BLaER1 (cell line): ENCODE measurements around the gene ASB3.

Experiments used
- H3K27ac ChIP-seq: shearing (Covaris generic); formaldehyde crosslinking; 2 replicates; pipeline ENCODE4 v1.8.1; 2022
- H3K27me3 ChIP-seq: shearing (Covaris generic); formaldehyde crosslinking; 2 replicates; pipeline ENCODE4 v1.8.1; 2022
- H3K36me3 ChIP-seq: shearing (Covaris generic); formaldehyde crosslinking; 2 replicates; pipeline ENCODE4 v1.8.1; 2022
- H3K4me1 ChIP-seq: shearing (Covaris generic); formaldehyde crosslinking; 2 replicates; pipeline ENCODE4 v1.8.1; 2022
- H3K4me2 ChIP-seq: shearing (Covaris generic); formaldehyde crosslinking; 2 replicates; pipeline ENCODE4 v1.8.1; 2022
- H3K4me3 ChIP-seq: shearing (Covaris generic); formaldehyde crosslinking; 2 replicates; pipeline ENCODE4 v1.8.1; 2022
- H3K9ac ChIP-seq: shearing (Covaris generic); formaldehyde crosslinking; 2 replicates; pipeline ENCODE4 v1.8.1; 2022
- H3K9me3 ChIP-seq: shearing (Covaris generic); formaldehyde crosslinking; 2 replicates; pipeline ENCODE4 v1.8.1; 2022
- H4K20me1 ChIP-seq: shearing (Covaris generic); formaldehyde crosslinking; 2 replicates; pipeline ENCODE4 v1.8.1; 2022
- Cebpa-rat ChIP-seq: shearing (Covaris generic); IDR thresholded peaks from 2 replicates; pipeline ENCODE4 v1.8.1; 2022

ASB3 gene

DNA sequence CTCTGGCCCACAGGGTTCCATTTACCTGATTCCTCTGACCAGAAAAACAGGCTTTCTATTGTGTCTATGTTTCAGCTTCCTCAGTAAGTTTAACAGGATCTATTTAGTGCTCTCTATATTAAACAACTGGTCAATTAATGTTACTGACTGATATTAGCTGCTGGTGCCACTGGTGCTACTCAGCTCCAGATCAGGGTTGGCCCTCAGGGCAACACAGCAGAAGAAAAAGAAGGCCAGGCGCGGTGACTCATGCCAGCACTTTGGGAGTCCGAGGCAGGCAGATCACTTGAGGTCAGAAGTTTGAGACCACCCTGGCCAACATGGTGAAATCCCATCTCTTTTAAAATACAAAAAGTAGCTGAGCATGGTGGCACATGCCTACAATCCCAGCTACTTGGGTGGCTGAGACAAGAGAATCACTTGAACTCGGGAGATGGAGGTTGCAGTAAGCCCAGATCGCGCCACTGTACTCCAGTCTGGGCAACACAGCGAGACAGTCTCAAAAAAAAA, 75.4 kb downstream of the ASB3 start:
- Histone ChIP-seq H3K4me3 (no peak overlapping the region), H3K27me3 (no peaks in the 10 kb centered on the region), H3K9ac (no peak overlapping the region), H4K20me1 (no peaks in the 10 kb centered on the region), H3K4me2 (no peak overlapping the region), H3K27ac (no peak overlapping the region), H3K36me3 (peaks cover 81% of the 10 kb centered on the region), H3K4me1 (no peaks in the 10 kb centered on the region), H3K9me3 (peaks cover 45% of the 10 kb centered on the region)
- no peak for TF ChIP-seq Cebpa-rat

DNA sequence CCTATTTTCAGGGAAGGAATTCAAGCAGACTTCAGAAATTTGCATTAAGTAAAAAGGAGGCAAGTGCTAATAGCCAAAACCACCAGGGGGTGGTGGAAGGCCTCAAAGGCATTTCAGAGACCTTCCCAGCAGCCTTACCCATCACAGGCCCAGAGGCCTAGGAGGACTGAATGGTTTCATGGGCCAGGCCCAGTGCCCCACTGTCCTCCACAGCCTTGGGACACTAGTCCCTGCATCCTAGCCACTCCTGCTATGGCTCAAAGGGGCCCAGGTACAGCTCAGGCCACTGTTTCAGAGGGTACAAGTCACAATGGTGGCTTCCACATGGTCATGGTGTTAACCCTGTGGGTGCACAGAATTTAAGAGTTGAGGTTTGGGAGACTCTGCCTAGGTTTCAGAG, 77.8 kb downstream of the ASB3 start:
- Histone ChIP-seq H4K20me1 (no peaks in the 10 kb centered on the region), H3K4me2 (no peak overlapping the region), H3K27ac (no peak overlapping the region), H3K9ac (no peak overlapping the region), H3K27me3 (no peaks in the 10 kb centered on the region), H3K9me3 (peaks cover 45% of the 10 kb centered on the region), H3K4me3 (0 out of 2 replicates have a peak overlapping the region, but pooled peaks have one; percentile 12), H3K4me1 (no peaks in the 10 kb centered on the region), H3K36me3 (peaks cover 72% of the 10 kb centered on the region)
- TF ChIP-seq Cebpa-rat = no peak

DNA sequence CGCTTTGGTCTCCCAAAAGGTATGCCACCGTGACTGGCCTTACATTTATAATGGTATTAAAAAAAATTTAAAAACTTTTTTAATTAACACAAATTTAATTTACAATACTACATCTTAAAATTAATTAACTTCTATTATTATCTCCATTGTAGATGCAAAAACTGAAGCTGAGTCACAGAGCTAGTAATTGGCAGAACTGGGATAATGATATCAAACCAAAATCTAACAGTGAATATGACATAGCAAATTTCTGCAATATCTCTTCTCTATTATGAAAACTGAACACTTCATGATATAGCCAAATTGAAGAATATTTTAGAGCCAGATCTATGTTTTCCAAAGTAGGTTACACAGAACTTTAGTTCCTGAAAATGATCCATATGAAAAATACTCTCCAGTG, 85.5 kb downstream of the ASB3 start:
- Histone ChIP-seq H4K20me1 (no peaks in the 10 kb centered on the region), H3K27ac (no peak overlapping the region), H3K9me3 (peaks cover 5% of the 10 kb centered on the region), H3K4me3 (no peak overlapping the region), H3K4me1 (no peaks in the 10 kb centered on the region), H3K36me3 (peaks cover 40% of the 10 kb centered on the region), H3K9ac (no peak overlapping the region), H3K27me3 (no peaks in the 10 kb centered on the region), H3K4me2 (no peak overlapping the region)
- no peak for TF ChIP-seq Cebpa-rat

- Histone ChIP-seq H4K20me1 (no peaks in the 10 kb centered on the region), H3K9ac (no peak overlapping the region), H3K36me3 (peaks cover 40% of the 10 kb centered on the region), H3K4me2 (no peak overlapping the region), H3K4me1 (no peaks in the 10 kb centered on the region), H3K27ac (no peak overlapping the region), H3K4me3 (no peak overlapping the region), H3K9me3 (peaks cover 5% of the 10 kb centered on the region), H3K27me3 (no peaks in the 10 kb centered on the region)
- no peak for TF ChIP-seq Cebpa-rat
Observed at GRCh38 chr2:53697686-53698085, 89.1 kb downstream of the ASB3 start.

- Histone ChIP-seq H3K9me3 (peaks cover 5% of the 10 kb centered on the region), H3K4me3 (no peak overlapping the region), H3K36me3 (peaks cover 45% of the 10 kb centered on the region), H3K4me2 (no peak overlapping the region), H3K4me1 (no peaks in the 10 kb centered on the region), H3K27me3 (no peaks in the 10 kb centered on the region), H3K27ac (no peak overlapping the region), H3K9ac (no peak overlapping the region), H4K20me1 (no peaks in the 10 kb centered on the region)
- no peak for TF ChIP-seq Cebpa-rat
Observed at GRCh38 chr2:53697092-53697491, 89.7 kb downstream of the ASB3 start.

DNA sequence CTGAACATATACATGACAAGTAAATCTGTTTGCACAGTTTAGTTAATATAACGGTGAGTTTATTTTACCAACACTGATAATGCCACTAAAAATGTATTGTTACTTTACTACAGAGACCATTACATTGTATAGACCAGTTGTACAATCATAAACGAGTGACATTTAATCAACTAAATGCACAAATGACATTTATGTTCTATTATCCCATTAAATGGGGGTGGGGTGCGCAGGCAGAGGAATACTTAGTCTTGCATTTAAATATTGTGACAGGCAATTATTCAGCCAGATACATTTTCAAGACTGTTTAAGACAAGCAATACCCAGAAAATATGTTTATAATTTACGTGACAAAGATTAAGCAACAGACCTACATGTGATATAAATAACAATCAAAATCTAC, 91.2 kb downstream of the ASB3 start:
- Histone ChIP-seq H3K27me3 (no peaks in the 10 kb centered on the region), H3K9me3 (peaks cover 5% of the 10 kb centered on the region), H3K4me2 (no peak overlapping the region), H3K36me3 (peaks cover 52% of the 10 kb centered on the region), H3K9ac (no peak overlapping the region), H3K4me1 (no peaks in the 10 kb centered on the region), H3K4me3 (no peak overlapping the region), H3K27ac (no peak overlapping the region), H4K20me1 (no peaks in the 10 kb centered on the region)
- no peak for TF ChIP-seq Cebpa-rat

- Histone ChIP-seq H3K27me3 (no peaks in the 10 kb centered on the region), H4K20me1 (no peaks in the 10 kb centered on the region), H3K4me2 (no peak overlapping the region), H3K9me3 (peaks cover 5% of the 10 kb centered on the region; the same call in 1 of the 2 replicates), H3K4me1 (no peaks in the 10 kb centered on the region), H3K36me3 (peaks cover 52% of the 10 kb centered on the region), H3K27ac (no peak overlapping the region), H3K9ac (no peak overlapping the region), H3K4me3 (no peak overlapping the region)
- TF ChIP-seq Cebpa-rat = no peak
Observed at GRCh38 chr2:53694096-53694771, 92.5 kb downstream of the ASB3 start.

DNA sequence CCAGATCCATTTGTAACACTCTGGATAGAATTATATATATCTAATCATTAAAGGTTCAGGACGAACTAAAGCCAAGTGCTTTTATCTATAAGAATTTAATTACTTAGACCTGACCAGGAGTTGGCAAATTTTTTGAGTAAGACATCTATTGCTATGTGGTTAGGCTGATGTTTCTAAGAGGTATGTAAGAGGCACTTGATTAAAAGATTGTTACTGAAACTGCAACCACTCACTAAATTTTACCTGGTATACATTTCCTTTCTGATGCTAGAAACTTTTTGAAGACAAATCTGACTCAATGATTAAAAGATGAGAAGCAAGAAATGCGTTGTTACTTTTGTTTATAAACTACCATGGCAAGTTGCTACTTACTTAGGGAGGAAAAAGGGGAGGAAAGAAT, 95.9 kb downstream of the ASB3 start:
- Histone ChIP-seq H3K4me2 (no peak overlapping the region), H3K4me1 (no peaks in the 10 kb centered on the region), H4K20me1 (no peaks in the 10 kb centered on the region), H3K9ac (no peak overlapping the region), H3K27me3 (no peaks in the 10 kb centered on the region), H3K9me3 (no peaks in the 10 kb centered on the region), H3K36me3 (peaks cover 45% of the 10 kb centered on the region), H3K27ac (no peak overlapping the region), H3K4me3 (no peak overlapping the region)
- no peak for TF ChIP-seq Cebpa-rat

GRCh38 chr2:53672881-53673522, 113.8 kb downstream of the ASB3 start:
- no peak for TF ChIP-seq Cebpa-rat
- no peaks in the 10 kb centered on the region for H3K4me1 ChIP-seq
- no peak overlapping the region for H3K27ac ChIP-seq
- no peak overlapping the region for H3K4me2 ChIP-seq
- H3K9ac ChIP-seq = no peak overlapping the region
- H4K20me1 ChIP-seq = no peaks in the 10 kb centered on the region
- peaks cover 1% of the 10 kb centered on the region for H3K9me3 ChIP-seq
- H3K4me3 ChIP-seq = no peak overlapping the region
- peaks cover 24% of the 10 kb centered on the region for H3K36me3 ChIP-seq
- no peaks in the 10 kb centered on the region for H3K27me3 ChIP-seq

DNA sequence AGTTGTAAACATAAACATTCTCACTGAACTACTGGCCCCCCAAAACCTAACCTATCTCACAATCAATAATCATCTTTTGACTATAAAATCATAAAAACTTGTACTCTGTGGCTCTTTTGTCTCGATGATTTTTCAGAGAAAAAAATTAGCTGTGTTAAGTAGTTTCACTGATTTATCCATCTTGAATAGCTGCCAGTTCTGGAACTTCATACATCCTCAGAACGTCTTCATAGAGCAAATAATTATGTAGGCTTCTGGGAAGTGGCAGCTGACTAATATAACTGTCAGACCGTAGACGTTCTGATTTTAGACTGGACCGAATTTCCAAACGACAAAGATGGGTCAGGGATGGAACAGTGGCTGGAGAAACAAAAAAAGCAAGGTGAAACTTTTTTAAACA, 116.4 kb downstream of the ASB3 start:
- H3K4me3 ChIP-seq = no peak overlapping the region
- no peak for TF ChIP-seq Cebpa-rat
- no peaks in the 10 kb centered on the region for H4K20me1 ChIP-seq
- no peaks in the 10 kb centered on the region for H3K4me1 ChIP-seq
- H3K27me3 ChIP-seq = no peaks in the 10 kb centered on the region
- H3K9ac ChIP-seq = no peak overlapping the region
- no peak overlapping the region for H3K27ac ChIP-seq
- no peak overlapping the region for H3K4me2 ChIP-seq
- H3K36me3 ChIP-seq = peaks cover 24% of the 10 kb centered on the region
- peaks cover 7% of the 10 kb centered on the region for H3K9me3 ChIP-seq
